Endodermal cell (in vitro differentiated cells): Measurements from ENCODE around the gene PKLR. TPM values are rescaled to one million over a fixed set of nuclear protein-coding genes. Genes with fewer than 3 reads are reported as not detected.

Experiments used
- DNase-seq: peaks from one replicate; pipeline ENCODE4 v3.0.0-alpha.2; 2017
- H3K27ac ChIP-seq: 2 replicates; pipeline ENCODE4 v1.5.1; 2013; ENCODE audit warnings: mild to moderate bottlenecking, low read depth, low read length, moderate library complexity
- H3K27me3 ChIP-seq: 2 replicates; pipeline ENCODE4 v1.6.1; 2013; ENCODE audit warnings: mild to moderate bottlenecking, low read length, moderate library complexity; ENCODE audit not compliant: insufficient read depth, control insufficient read depth, poor library complexity, severe bottlenecking
- H3K36me3 ChIP-seq: 2 replicates; pipeline ENCODE4 v1.7.0; 2013; ENCODE audit warnings: mild to moderate bottlenecking, low read length, moderate library complexity; ENCODE audit not compliant: control insufficient read depth, insufficient read depth
- H3K4me1 ChIP-seq: one replicate; pipeline ENCODE4 v1.7.0; 2013; ENCODE audit warnings: low read length; ENCODE audit not compliant: control insufficient read depth, insufficient read depth
- H3K4me3 ChIP-seq: 2 replicates; pipeline ENCODE4 v1.5.1; 2013; ENCODE audit warnings: mild to moderate bottlenecking, low read length, moderate library complexity
- H3K9ac ChIP-seq: 2 replicates; pipeline ENCODE4 v1.6.1; 2013; ENCODE audit warnings: mild to moderate bottlenecking, low read length, moderate library complexity; ENCODE audit not compliant: poor library complexity, severe bottlenecking; ENCODE audit errors: extremely low read depth
- H3K9me3 ChIP-seq: 2 replicates; pipeline ENCODE4 v1.6.1; 2013; ENCODE audit warnings: mild to moderate bottlenecking, low read length, moderate library complexity; ENCODE audit not compliant: control insufficient read depth
- H3K27ac Mint-ChIP-seq: 2 replicates; pipeline ENCODE4 v1.8.0; 2020; ENCODE audit warnings: mixed read lengths
- H3K27me3 Mint-ChIP-seq: 2 replicates; pipeline ENCODE4 v1.8.0; 2021; ENCODE audit warnings: mild to moderate bottlenecking, mixed read lengths; ENCODE audit not compliant: insufficient read depth
- H3K36me3 Mint-ChIP-seq: 2 replicates; pipeline ENCODE4 v1.8.0; 2020; ENCODE audit warnings: low read depth, mixed read lengths
- H3K4me1 Mint-ChIP-seq: 2 replicates; pipeline ENCODE4 v1.8.0; 2020; ENCODE audit warnings: mixed read lengths
- H3K4me3 Mint-ChIP-seq: 2 replicates; pipeline ENCODE4 v1.8.0; 2020; ENCODE audit warnings: mild to moderate bottlenecking, moderate library complexity, mixed read lengths
- H3K9me3 Mint-ChIP-seq: 2 replicates; pipeline ENCODE4 v1.8.0; 2020; ENCODE audit warnings: mild to moderate bottlenecking, mixed read lengths
- CTCF ChIP-seq: fragments of 200-600 bp; sonication (generic); conservative IDR thresholded peaks from 2 replicates; pipeline ENCODE4 v1.5.0; 2021; ENCODE audit warnings: antibody characterized with exemption, mild to moderate bottlenecking
- WGBS, 2 experiments: methylation state at CpG; one replicate each; pipeline versions ENCODE4 v1.1.5 to v1.1.7; 2013; ENCODE audit warnings: missing lambda C conversion rate in 2 of 2, mixed read lengths in 1 of 2; ENCODE audit not compliant: insufficient coverage in 1 of 2, insufficient read length in 1 of 2; 5-methylcytosine and 5-hydroxymethylcytosine counted together
- total RNA-seq, 2 donors: library from RNA; stranded (reverse); fragmentation: NEBNext Ultra II Directional in 1 of 2; extraction: Animal tissue kit (Norgen Biotek cat#: 25700) in 1 of 2; gene quantifications; 2 replicates in 1 of 2; 3 replicates in 1 of 2; pipeline ENCODE4 v1.2.1, GENCODE V29; 2021

PKLR gene
- total RNA-seq, 2 donors from 2014 or later = 0.40 TPM; not detected in 1

- no peak for TF ChIP-seq CTCF
- Histone ChIP-seq H3K9ac (no peak overlapping the region), H3K27ac (no peak overlapping the region), H3K4me1 (peaks cover 4% of the 10 kb centered on the region), H3K36me3 (peaks cover 5% of the 10 kb centered on the region), H3K4me3 (no peak overlapping the region), H3K9me3 (no peaks in the 10 kb centered on the region), H3K27me3 (no peaks in the 10 kb centered on the region)
- Mint-ChIP-seq H3K27ac (no peak overlapping the region), H3K4me3 (no peak overlapping the region), H3K36me3 (peaks cover 10% of the 10 kb centered on the region), H3K27me3 (peaks cover 2% of the 10 kb centered on the region), H3K4me1 (peaks cover 10% of the 10 kb centered on the region), H3K9me3 (no peaks in the 10 kb centered on the region)
- 91 to 93% methylated on average over 7 of the region's 7 CpGs for WGBS, 2 experiments
- peak; percentile 46 for DNase-seq
Observed at GRCh38 chr1:155305881-155306391, 4.7 kb upstream of the PKLR start.

GRCh38 chr1:155304558-155305063 lies 3.4 kb upstream of the PKLR start:
- no peaks in the 10 kb centered on the region for H3K36me3 ChIP-seq
- 93 to 98% methylated on average over 8 to 11 of the region's 11 CpGs for WGBS, 2 experiments
- DNase-seq = no peak
- peaks cover 6% of the 10 kb centered on the region for H3K4me1 Mint-ChIP-seq
- no peak overlapping the region for H3K27ac Mint-ChIP-seq
- H3K36me3 Mint-ChIP-seq = no peaks in the 10 kb centered on the region
- no peaks in the 10 kb centered on the region for H3K9me3 Mint-ChIP-seq
- peaks cover 2% of the 10 kb centered on the region for H3K27me3 Mint-ChIP-seq
- no peaks in the 10 kb centered on the region for H3K27me3 ChIP-seq
- peaks cover 2% of the 10 kb centered on the region for H3K4me1 ChIP-seq
- no peak overlapping the region for H3K9ac ChIP-seq
- no peak overlapping the region for H3K27ac ChIP-seq
- H3K9me3 ChIP-seq = no peaks in the 10 kb centered on the region
- no peak for TF ChIP-seq CTCF
- H3K4me3 Mint-ChIP-seq = no peak overlapping the region
- H3K4me3 ChIP-seq = no peak overlapping the region

GRCh38 chr1:155300553-155301329 lies 497 bp downstream of the PKLR start:
- Histone ChIP-seq H3K4me3 (no peak overlapping the region), H3K27ac (no peak overlapping the region), H3K9me3 (no peaks in the 10 kb centered on the region), H3K4me1 (no peaks in the 10 kb centered on the region), H3K27me3 (peaks cover 9% of the 10 kb centered on the region), H3K9ac (no peak overlapping the region), H3K36me3 (no peaks in the 10 kb centered on the region)
- no peaks in the 10 kb centered on the region for H3K9me3 Mint-ChIP-seq
- no peak overlapping the region for H3K27ac Mint-ChIP-seq
- H3K27me3 Mint-ChIP-seq = peaks cover 18% of the 10 kb centered on the region
- no peak for DNase-seq
- H3K4me3 Mint-ChIP-seq = no peak overlapping the region
- TF ChIP-seq CTCF = no peak
- peaks cover 12% of the 10 kb centered on the region for H3K4me1 Mint-ChIP-seq
- WGBS, 2 experiments = 92 to 98% methylated on average over 7 to 9 of the region's 9 CpGs
- no peaks in the 10 kb centered on the region for H3K36me3 Mint-ChIP-seq
